ENCODE measurements around the gene DUSP16.

DNA sequence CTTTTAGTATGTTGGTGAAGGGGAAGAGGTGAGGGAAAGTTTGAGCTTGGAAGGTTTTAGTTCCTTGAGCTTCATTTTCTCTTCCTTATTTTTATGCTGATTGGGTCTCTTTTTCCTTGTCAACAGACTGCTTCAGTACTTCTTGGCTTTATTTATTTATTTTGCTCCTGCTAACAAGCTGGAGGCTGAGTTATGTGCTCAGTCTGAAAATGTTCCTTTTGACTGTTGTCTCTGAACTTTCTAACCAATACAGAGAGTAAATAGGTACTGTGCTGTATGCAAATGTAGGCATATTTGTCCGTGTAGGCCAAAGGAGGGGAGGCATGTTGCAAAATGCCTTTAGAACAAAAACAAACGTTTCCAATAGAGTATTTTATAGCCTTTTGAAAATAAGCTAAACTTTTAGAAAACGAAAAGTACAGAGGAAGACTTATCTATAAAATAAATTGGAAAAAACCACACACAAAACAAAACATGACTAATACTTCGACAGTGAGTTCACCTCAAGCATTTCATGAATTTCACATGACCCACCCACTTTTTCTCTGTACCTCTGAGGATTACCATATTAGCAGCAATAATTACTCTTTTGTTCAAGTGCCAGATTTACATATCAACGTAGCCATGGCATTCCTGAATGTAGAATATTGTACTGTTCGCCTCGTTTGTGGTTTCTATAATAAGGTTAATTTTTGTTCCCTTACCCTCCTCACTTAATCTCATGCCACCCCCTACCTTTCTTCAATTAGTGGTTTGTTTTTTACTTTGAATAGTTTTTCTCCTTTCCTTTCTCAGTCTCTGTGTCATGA, 44.3 kb upstream of the DUSP16 start:
- TF ChIP-seq POLR2AphosphoS5 (IDR thresholded peaks at IDR 0.05; ENCODE audit: low read depth, low read length), result no peak
- no peak for TF ChIP-seq POLR2A (IDR thresholded peaks at IDR 0.05; ENCODE audit: low read depth, low read length)
- TF ChIP-seq TAF1 (IDR thresholded peaks at IDR 0.05; ENCODE audit: borderline replicate concordance, low read depth, low read length), result no peak

Measured in GM12892 (cell line).